Skeletal muscle satellite cell (primary cell): ENCODE measurements around the gene ARID4B.
"Not testable (repeated sequence)": the region's sequence is repeated elsewhere in the genome, so short reads cannot be mapped to it uniquely, and the experiment has no call there.

Experiments
- H3K27me3 ChIP-seq: 2 replicates; pipeline ENCODE4 v1.7.0; 2013; ENCODE audit warnings: low read length; ENCODE audit not compliant: control insufficient read depth, insufficient read depth
- H3K36me3 ChIP-seq: 2 replicates; pipeline ENCODE4 v1.7.0; 2013; ENCODE audit warnings: mild to moderate bottlenecking, control low read depth, low read length; ENCODE audit not compliant: insufficient read depth
- H3K4me1 ChIP-seq: 2 replicates; pipeline ENCODE4 v1.7.0; 2013; ENCODE audit warnings: low read length; ENCODE audit not compliant: control insufficient read depth, insufficient read depth
- H3K4me2 ChIP-seq: 2 replicates; pipeline ENCODE4 v1.7.0; 2013; ENCODE audit warnings: mild to moderate bottlenecking, low read length
- H3K4me3 ChIP-seq: 2 replicates; pipeline ENCODE4 v1.7.0; 2013; ENCODE audit warnings: low read length
- H3K9ac ChIP-seq: 2 replicates; pipeline ENCODE4 v1.7.0; 2013; ENCODE audit warnings: mild to moderate bottlenecking, low read depth, low read length, moderate library complexity
- H3K9me3 ChIP-seq: replicated peaks from 2 replicates; pipeline ENCODE4 v1.7.0; 2013; ENCODE audit warnings: mild to moderate bottlenecking, control low read depth, low read length

Gene ARID4B

DNA sequence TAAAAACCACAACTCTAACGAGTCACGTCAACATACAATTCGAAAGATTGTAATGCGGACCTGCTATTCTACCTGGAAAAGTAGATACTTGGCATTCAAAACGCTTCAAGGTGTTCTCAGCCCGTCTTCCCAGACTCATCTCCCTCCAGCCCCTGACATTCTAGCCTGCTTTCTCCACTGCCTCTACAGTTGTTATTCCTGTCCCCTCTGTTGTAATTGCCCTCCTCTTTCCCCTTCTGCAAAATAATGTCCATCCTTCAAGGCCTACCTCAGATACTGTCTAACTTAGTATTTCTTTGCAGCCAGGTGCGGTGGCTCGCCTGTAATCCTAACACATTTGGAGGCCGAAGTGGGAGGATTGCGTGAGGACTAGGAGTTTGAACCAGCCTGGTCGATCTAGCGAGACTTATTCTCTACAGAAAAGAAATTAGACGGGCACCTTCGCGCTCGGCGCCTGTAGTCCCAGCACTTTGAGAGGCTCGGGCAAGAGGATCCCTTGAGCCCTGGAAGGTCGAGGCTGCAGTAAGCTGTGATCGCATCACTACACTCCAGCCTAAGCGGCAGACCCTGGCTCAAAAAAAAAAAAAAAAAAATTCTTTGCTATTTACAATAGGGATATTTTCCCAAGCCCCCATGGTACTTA is 166.2 kb downstream of the ARID4B start:
- Histone ChIP-seq H3K9ac (peak overlapping the region; percentile 94), H3K36me3 (peaks cover 21% of the 10 kb centered on the region), H3K4me2 (peak overlapping the region; percentile 91), H3K4me3 (peak overlapping the region; percentile 88), H3K4me1 (peaks cover 14% of the 10 kb centered on the region), H3K9me3 (no peaks in the 10 kb centered on the region), H3K27me3 (no peaks in the 10 kb centered on the region)

DNA sequence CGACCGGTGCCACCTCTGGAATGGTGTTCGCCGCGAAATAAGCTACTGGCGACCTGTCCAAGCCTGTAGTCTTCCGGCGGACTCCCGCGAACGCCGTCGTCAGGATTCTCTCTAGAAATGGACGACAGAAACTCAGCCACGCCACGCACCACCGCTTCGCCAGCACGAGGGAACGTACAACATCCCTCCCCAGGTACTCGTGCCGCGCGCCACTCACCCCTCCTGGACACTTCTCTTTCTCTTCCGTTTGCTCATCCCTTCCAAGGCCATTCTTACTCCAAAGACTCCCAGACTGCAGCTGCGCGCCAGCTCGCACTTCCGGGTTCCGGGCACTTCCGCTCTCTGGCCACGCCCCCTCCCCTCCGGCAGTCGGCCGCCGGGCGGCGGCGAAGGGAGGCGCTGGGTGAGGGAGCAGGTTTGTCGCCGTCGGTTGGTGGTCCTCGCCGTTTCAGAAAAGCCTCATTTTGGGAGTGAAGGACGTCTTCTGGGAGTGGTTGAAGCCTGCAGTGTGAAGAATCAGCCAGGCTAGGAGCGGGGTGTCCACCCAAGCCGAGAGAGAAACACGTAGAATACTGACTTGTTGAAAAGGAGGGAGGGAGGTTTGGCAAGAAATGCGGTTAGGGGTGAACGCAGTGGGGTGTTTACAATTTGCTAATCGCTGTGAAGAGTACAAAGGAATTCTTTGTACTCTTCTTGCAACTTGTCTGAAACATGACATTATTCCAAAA is 166.9 kb downstream of the ARID4B start, which contains the start of gene RBM34:
RBM34 (minus strand) TSS at position 294 of the 728 bp plus-strand sequence; CDS start at position 270, 24 bp downstream.
- peak within 1 kb of the TSS; percentile 88 for H3K4me3 ChIP-seq
- no peaks in the 10 kb centered on the region for H3K27me3 ChIP-seq
- peaks cover 14% of the 10 kb centered on the region for H3K4me1 ChIP-seq
- peaks cover 28% of the 10 kb centered on the region for H3K36me3 ChIP-seq
- H3K4me2 ChIP-seq = peak within 1 kb of the TSS; percentile 91
- H3K9me3 ChIP-seq = no peaks in the 10 kb centered on the region
- peak within 1 kb of the TSS; percentile 94 for H3K9ac ChIP-seq

DNA sequence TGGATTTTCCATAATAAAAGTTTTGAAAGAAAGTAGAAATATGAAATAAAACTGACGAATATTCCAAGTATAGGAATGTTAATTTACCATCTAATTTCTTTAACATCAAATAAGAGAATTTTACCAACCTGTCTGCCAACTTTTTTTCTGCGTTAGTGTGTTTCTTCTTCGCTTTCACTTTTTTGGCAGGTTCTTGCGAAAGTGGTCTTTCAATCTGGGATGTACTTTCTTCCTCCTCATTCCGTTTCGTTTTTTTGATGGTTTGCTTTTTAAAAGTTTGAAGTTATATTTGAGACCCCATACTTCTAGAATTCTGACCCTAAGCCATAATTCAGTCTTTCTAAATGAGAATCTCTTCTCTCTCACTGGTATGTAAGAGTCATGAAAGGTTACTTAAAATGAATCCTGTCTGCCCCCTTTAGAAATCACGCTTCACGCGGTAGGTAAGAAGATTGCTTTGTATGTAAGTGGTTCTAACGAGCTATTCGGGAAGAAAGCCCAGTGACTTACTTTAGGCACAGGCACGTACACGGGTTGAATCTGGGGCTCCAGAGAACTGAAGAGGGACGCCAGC is 167.5 kb downstream of the ARID4B start:
- Histone ChIP-seq H3K9me3 (no peaks in the 10 kb centered on the region), H3K4me1 (peaks cover 14% of the 10 kb centered on the region), H3K9ac (peak overlapping the region; percentile 94), H3K4me2 (peak overlapping the region; percentile 91), H3K36me3 (peaks cover 30% of the 10 kb centered on the region), H3K27me3 (no peaks in the 10 kb centered on the region), H3K4me3 (peak overlapping the region; percentile 88)

DNA sequence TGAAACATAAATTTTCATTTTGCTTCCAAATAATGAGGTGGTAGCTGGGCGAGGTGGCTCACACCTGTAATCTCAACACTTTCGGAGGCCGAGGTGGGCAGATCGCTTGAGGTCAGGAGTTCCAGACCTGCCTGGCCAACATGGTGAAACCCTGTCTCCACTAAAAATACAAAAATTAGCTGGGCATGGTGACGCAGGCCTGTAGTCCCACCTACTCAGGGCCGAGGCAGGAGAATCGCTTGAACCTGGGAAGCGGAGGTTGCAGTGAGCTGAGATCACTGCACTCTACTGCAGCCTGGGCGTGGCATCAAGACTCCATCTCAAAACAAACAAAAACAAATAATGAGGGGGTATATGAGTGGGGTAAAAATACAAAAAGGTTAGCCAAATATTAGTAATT is 168.0 kb downstream of the ARID4B start:
- not testable (repeated sequence) for H3K9me3 ChIP-seq, H3K27me3 ChIP-seq
- peaks cover 32% of the 10 kb centered on the region for H3K36me3 ChIP-seq
- H3K4me1 ChIP-seq = peaks cover 14% of the 10 kb centered on the region
- peak overlapping the region; percentile 94 for H3K9ac ChIP-seq
- peak overlapping the region; percentile 88 for H3K4me3 ChIP-seq
- H3K4me2 ChIP-seq = peak overlapping the region; percentile 91

DNA sequence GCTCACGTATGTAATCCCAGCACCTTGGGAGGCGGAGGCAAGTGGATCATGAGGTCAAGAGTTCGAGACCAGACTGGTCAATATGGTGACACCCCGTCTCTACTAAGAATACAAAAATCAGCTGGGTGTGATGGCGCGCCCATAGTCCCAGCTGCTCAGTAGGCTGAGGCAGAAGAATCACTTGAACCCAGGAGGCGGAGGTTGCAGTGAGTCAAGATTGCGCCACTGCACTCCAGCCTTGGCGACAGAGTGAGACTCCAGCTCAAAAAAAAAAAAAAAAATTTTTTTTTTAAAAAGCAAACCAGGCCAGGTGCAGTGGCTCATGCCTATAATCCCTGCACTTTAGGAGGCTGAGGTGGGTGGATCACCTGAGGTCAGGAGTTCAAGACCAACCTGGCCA is 168.7 kb downstream of the ARID4B start:
- not testable (repeated sequence) for H3K4me2 ChIP-seq
- H3K36me3 ChIP-seq = peaks cover 39% of the 10 kb centered on the region

DNA sequence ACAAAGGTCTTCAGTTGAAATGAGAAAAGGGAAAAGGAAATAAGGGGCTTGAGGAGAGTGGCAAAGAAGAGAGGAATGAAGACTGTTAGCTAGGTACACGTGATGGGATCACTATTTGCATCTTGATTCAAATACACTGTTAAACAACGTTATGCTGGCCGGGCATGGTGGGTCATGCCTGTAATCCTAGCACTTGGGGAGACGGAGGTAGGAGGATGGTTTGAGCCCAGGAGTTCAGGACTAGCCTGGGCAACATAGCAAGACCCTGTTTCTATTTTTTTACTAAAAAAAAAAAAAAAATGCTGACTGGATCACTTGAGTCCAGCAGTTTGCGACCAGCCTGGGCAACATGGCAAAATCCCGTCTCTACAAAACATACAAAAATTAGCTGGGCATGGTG is 169.3 kb downstream of the ARID4B start:
- Histone ChIP-seq H3K9ac (no peak overlapping the region), H3K4me2 (no peak overlapping the region), H3K36me3 (peaks cover 40% of the 10 kb centered on the region), H3K4me3 (no peak overlapping the region), H3K9me3 (no peaks in the 10 kb centered on the region), H3K4me1 (peaks cover 14% of the 10 kb centered on the region), H3K27me3 (no peaks in the 10 kb centered on the region)

More for the DNA sequence above, 168.7 kb downstream of the ARID4B start:
- H3K4me3 ChIP-seq, H3K9ac ChIP-seq, H3K27me3 ChIP-seq, H3K9me3 ChIP-seq: not testable (repeated sequence)
- peaks cover 14% of the 10 kb centered on the region for H3K4me1 ChIP-seq

DNA sequence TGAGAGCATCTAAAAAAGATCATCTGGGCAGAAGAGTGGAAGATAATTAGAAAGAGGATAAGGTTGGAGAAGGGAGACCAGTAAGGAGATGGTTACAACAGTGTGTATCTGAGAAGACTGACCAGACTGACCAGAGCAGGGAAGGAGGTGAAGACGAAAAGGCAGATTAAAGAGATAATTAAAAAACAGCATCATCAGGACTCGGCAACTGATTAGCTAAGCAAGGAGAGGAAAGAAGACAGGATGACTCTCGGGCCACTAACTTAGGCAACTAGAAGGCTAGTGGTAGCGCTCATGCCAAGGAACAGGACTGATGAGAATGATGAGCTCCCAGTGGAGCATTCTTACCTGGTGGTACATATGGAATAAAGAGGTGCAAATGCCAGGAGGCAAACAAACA is 170.8 kb downstream of the ARID4B start:
- Histone ChIP-seq H3K4me2 (no peak overlapping the region), H3K36me3 (peaks cover 52% of the 10 kb centered on the region), H3K9ac (no peak overlapping the region), H3K27me3 (no peaks in the 10 kb centered on the region), H3K4me1 (peaks cover 14% of the 10 kb centered on the region), H3K4me3 (no peak overlapping the region), H3K9me3 (no peaks in the 10 kb centered on the region)

DNA sequence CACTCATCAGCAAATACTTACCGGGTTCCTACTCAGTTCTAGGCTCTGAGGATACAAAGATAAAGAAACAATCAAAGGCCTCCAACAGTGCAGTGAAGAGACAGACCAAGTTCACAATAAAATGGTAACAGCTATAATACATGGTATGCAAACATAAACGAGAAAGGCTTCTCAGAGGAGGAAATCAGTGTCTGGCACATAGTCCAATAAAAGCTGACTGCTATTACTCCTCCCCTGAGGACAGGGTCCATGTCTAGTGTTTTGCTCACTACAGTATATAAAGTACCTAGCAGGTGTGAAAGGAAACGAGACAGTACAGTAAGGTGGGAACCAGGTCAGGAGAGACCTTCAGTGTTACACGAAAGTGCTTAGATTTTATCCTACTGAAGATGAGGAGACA is 171.2 kb downstream of the ARID4B start:
- H3K27me3 ChIP-seq = no peaks in the 10 kb centered on the region
- no peak overlapping the region for H3K4me2 ChIP-seq
- peaks cover 56% of the 10 kb centered on the region for H3K36me3 ChIP-seq
- H3K9me3 ChIP-seq = no peaks in the 10 kb centered on the region
- H3K4me1 ChIP-seq = peaks cover 10% of the 10 kb centered on the region
- no peak overlapping the region for H3K9ac ChIP-seq
- no peak overlapping the region for H3K4me3 ChIP-seq

DNA sequence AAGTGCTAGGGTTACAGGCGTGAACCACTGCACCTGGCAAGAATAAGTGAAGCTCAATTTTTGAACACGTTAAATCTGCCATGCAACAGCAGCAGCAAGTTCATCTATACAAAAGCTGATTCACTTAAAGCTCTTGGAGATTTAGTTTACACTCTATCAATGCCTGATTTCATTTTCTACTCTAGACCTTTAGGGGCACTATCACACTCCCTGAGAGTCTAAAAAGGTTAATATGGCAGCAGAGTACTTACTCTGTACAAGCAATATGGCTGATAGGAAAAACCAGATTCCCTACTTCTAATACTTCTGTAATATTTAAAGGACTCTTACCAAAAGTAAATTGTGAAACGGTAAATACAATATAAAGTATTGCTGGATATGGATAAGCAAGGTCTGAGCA is 171.7 kb downstream of the ARID4B start:
- Histone ChIP-seq H3K4me3 (no peak overlapping the region), H3K36me3 (peaks cover 61% of the 10 kb centered on the region), H3K27me3 (no peaks in the 10 kb centered on the region), H3K4me1 (peaks cover 8% of the 10 kb centered on the region), H3K4me2 (no peak overlapping the region), H3K9ac (no peak overlapping the region), H3K9me3 (no peaks in the 10 kb centered on the region)

DNA sequence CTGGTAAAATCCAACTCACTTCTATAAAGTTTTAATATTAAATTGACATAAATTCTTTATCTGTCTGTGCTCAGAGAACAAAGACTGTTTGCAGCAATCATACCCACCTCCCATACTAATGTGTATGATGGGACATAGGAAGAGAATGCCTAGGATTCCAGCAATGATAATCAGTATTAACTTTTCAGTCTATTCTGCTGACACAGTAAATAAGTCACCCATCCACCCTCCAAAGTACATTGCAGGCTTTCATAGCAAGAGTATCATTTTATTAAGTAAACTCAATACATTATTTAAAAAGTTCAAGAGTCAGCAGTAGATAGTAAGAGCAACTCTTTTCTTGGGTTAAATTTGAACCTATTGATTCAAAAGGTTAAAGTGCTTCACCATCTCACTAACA is 175.7 kb downstream of the ARID4B start:
- peaks cover 71% of the 10 kb centered on the region for H3K36me3 ChIP-seq
- H3K4me2 ChIP-seq = no peak overlapping the region
- H3K4me3 ChIP-seq = no peak overlapping the region
- no peaks in the 10 kb centered on the region for H3K27me3 ChIP-seq
- H3K9me3 ChIP-seq = no peaks in the 10 kb centered on the region
- no peak overlapping the region for H3K9ac ChIP-seq
- H3K4me1 ChIP-seq = no peaks in the 10 kb centered on the region

DNA sequence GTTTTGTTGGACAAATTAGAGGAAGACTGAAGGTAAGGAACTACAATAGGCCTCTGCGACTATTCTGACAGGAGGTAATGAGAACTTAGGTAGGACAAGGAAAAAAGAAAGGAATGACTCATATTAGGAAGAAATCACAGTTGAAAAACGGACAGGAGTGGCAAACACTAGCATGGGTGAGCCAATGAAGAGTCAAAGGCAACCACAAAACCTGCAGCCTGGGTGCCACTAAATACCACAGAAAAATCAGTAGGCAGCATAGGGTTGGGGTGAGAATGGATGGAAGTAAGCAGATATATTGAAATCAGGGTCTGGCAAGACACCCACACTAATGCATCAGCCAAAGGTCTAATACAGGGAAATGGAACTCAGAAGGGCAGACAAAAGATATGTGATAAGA is 176.9 kb downstream of the ARID4B start:
- Histone ChIP-seq H3K36me3 (peaks cover 67% of the 10 kb centered on the region), H3K4me3 (no peak overlapping the region)

More for the DNA sequence above, 176.9 kb downstream of the ARID4B start:
- Histone ChIP-seq H3K4me1 (no peaks in the 10 kb centered on the region), H3K27me3 (no peaks in the 10 kb centered on the region), H3K9ac (no peak overlapping the region), H3K4me2 (no peak overlapping the region), H3K9me3 (no peaks in the 10 kb centered on the region)
